NCI-H226 (cell line): ENCODE results near the gene NUCB2.
A peak's percentile ranks its signal among the peaks of the same experiment; 100 is the strongest.

Source experiments
- DNase-seq: peaks from one replicate; pipeline ENCODE4 v3.0.0-alpha.2; 2015

Gene NUCB2

DNA sequence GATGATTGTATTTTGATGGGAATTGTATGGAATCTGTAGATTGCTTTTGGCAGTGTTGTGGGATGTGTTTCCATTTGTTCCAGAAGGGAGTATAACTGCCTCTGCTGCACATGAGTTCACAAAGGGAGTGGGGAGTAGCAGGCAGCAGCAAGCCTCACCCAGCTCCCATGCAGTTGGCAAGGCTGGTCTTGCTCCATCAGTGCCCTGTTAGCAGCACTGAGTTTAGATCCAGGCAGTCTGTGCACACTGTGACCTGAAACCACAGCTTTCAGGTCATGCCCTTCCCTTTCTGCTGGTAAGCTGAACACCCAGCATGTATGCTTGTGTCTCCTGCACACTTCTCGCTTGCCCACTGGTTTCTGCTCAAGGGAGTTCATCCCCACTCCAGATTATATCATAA, 3.7 kb upstream of the NUCB2 start:
- DNase-seq: no peak

DNA sequence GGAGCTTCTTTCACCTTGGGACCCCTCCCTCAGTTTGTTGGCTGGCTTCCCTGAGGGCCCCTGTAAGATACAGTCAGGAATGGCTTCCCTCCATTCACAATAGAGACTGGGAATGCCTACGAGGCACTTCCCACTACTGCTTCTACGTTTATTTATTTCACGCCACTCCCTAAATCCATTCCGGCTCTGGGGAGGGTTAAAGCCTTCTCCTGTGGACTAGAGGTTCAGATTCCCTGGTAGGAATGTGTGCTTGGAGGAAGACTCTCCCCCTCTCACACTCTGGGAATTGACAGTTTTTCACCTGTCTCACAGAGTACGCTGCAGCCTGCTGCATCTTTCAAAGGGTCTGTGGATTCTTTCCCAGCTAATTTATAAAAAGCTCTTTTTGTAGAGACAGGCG, 3.3 kb upstream of the NUCB2 start:
- DNase-seq: no peak

GRCh38 chr11:17273668-17274282, 2.8 kb upstream of the NUCB2 start:
- no peak for DNase-seq

DNA sequence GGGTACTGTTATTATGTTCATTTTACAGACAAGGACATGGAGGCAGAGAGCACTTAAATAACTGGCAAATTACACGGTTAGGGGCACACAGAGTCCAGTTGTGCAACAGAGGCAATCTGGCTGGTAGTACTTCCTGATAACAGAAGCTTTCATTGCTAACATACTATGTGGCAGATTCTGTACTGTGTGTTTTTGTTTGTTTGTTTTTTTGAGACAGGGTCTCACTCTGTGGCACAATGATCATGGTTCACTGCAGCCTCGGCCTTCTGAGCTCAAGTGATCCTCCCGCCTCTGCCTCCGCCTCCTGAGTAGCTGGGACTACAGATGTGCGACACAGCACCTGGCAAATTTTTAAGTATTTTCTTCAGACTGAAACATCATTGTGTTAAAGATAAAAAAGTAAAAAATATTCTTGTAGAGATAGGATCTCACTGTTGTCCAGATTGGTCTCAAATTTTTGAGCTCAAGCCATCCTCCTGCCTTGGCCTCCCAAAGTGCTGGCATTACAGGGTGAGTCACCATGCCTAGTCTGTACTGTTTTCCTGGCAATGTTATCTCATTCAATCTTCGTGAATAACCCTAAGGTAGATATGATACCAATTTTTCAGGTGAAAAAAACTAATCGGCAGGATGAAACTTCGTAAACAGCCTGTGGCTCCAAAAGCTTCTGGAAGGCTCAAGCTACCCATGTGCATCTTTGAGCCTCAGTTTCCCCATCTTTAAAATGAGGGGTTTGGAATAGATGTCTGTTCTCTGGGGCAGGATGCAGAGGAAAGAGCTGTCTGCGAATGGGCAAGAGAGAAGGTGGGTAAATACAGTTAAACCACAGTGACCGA, 921 bp upstream of the NUCB2 start:
- no peak for DNase-seq

DNA sequence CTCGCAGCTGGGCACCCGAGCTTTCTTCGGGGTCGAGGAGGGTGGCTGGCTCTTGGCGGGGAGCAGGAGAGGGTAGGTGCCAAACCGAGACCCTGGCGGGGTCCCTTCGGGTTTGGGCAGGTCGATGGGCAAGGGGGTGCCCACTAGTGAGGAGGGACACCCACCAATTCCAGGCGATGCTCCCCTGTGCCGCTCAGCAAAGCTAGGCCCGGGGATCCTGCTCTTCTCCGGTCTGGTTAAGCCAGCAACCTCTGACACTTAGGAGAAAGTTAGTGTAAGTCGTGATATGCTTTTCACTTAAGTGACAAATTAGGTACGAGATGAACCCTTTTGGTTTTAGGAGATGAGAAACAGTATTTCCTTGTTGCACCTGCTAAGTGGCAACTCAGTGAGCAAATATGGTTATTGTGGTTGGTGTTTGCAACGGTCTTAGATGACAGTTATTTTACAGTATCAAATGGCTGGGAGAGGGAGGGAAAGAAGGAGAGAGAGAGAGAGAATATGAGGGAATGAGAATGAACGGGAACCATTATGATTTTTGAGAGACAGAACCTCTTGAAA, 565 bp downstream of the NUCB2 start:
- DNase-seq: peak; percentile 35

DNA sequence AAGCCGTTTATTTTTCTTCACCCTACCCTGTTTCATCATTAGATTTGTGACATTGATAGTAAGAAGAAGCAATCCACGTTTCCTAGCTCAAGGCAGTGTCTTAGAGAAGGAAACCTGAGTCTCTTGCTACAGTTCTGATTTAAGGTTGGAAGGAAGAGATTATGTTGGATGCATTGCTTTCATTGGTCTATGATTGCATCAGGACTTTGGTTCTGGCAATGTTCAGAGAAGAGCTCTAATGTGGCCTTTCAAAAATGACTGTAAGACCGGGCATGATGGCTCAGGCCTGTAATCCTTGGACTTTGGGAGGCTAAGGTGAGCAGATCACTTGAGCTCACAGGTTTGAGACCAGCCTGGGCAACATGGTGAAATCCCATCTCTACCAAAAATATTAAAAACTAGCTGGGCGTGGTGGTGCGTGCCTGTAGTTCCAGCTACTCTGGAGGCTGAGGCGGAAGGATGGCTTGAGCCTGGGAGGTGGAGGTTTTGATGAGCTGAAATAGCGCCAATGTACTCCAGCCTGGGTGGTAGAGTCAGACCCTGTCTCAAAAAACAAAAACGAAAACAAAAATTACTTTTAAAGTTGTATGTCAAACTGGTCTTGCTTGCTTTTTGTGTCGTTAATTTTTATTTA, 4.1 kb downstream of the NUCB2 start:
- DNase-seq: no peak

DNA sequence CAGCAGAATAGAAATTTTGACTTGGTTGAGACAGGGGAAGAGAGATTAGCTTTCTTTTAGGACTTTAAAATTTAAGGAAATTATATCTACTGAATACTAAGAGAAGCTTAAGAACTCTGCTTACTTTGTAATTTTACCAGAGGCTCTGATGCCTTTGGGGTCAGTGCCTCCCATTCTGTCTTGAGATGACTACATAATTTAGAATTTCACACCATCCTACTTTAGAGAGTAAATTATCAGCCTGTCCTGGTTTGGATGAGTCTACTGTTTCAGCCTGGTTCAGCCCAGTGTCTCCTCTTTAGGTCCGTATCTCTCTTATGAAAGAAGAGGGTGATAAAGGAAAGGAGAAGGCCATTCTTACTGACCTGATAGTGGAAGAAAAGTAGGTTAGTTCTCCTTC, 9.8 kb downstream of the NUCB2 start:
- no peak for DNase-seq

GRCh38 chr11:17287058-17287457, 10.5 kb downstream of the NUCB2 start:
- DNase-seq: no peak

DNA sequence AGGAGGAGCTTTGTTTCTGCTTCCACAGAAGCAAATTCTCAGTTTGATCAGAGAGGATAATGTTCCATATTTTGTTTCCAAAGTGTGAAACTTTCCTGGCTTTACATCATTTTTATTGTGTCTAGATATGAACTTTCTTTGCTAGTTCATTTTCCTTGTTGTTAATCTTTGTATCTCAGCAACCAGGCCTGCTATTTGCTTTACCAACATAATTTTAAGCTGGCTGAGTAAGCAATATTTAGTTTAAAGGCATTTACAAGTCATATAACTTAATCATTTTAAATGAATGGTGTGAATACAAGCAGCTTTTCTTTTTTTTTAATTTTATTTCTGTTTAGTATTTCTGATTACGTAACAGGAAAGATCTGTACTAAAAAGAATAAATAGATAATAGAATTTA, 15.2 kb downstream of the NUCB2 start:
- DNase-seq: no peak

GRCh38 chr11:17293311-17293710, 16.8 kb downstream of the NUCB2 start:
- DNase-seq: no peak

GRCh38 chr11:17294033-17294432, 17.5 kb downstream of the NUCB2 start:
- DNase-seq: no peak

GRCh38 chr11:17296852-17297559, 20.5 kb downstream of the NUCB2 start:
- DNase-seq: no peak

DNA sequence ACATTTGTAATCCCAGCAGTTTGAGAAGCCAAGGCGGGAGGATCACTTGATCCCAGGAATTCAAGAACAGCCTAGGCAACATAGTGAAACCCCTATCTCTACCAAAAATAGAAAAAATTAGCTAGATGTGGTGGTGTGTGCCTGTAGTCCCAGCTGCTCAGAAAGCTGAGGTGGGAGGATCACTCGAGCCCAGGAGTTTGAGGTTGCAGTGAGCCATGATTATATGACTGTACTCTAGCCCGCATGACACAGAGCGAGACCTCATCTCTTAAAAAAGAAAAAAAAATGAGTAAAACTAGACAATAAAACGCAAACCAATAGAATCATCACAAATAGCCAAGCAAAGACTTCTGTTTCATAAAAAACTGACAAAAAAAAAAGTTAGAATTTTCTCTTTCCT, 21.8 kb downstream of the NUCB2 start:
- no peak for DNase-seq

GRCh38 chr11:17300372-17300771, 23.8 kb downstream of the NUCB2 start:
- DNase-seq: no peak

GRCh38 chr11:17313349-17314231, 37.1 kb downstream of the NUCB2 start:
- DNase-seq: no peak

- DNase-seq: peak; percentile 53
Measured at GRCh38 chr11:17314232-17314547, 37.7 kb downstream of the NUCB2 start.

- DNase-seq: no peak
Measured at GRCh38 chr11:17314904-17315426, 38.4 kb downstream of the NUCB2 start.

GRCh38 chr11:17328871-17329494, 52.4 kb downstream of the NUCB2 start:
- no peak for DNase-seq

GRCh38 chr11:17331669-17332068, 55.1 kb downstream of the NUCB2 start:
- no peak for DNase-seq

GRCh38 chr11:17333799-17334586, 57.5 kb downstream of the NUCB2 start:
- no peak for DNase-seq

DNA sequence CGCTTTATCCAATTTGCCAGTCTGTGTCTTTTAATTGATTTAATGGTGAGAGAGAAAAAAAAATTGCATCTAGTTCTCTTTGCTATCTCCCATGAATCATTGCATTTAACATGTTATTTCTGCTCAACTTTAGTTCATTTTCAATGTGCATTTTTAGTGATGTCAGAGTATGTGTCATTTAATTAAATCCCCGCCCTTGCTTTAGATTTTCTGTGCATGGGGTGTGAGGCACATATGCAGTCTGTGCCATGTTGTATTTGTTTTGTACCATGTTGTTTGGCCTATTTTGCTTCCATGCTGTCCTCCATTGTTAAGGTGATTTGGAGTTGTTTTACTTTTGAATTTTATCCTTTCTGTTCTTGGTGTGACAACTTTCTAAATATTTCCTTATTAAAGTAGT, 66.7 kb downstream of the NUCB2 start:
- no peak for DNase-seq
